MM.1S (cell line): ENCODE data around the gene ATP6V0B.

Source experiments
- DNase-seq: peaks from one replicate; pipeline ENCODE4 v3.0.0-alpha.2; 2015
- H2AFZ ChIP-seq: fragments of 300-600 bp; sonication (generic); 2 replicates; pipeline ENCODE4 v1.6.0; 2016; ENCODE audit warnings: antibody characterized with exemption, low read length
- H3F3A ChIP-seq: fragments of 300-600 bp; sonication (generic); 2 replicates; pipeline ENCODE4 v1.6.1; 2016; ENCODE audit warnings: mild to moderate bottlenecking, antibody characterized with exemption, low read length, moderate library complexity, mixed read lengths; ENCODE audit not compliant: insufficient read depth
- H3K27ac ChIP-seq: fragments of 300-600 bp; sonication (generic); 2 replicates; pipeline ENCODE4 v1.5.1; 2016; ENCODE audit warnings: mild to moderate bottlenecking, low read length
- H3K27me3 ChIP-seq: fragments of 300-600 bp; sonication (generic); replicated peaks from 2 replicates; pipeline ENCODE4 v1.6.0; 2016; ENCODE audit warnings: low read length; ENCODE audit not compliant: insufficient read depth
- H3K36me3 ChIP-seq: fragments of 300-600 bp; sonication (generic); replicated peaks from 2 replicates; pipeline ENCODE4 v1.6.1; 2016; ENCODE audit warnings: mild to moderate bottlenecking, low read length, mixed read lengths; ENCODE audit not compliant: insufficient read depth
- H3K4me1 ChIP-seq: fragments of 300-600 bp; sonication (generic); 2 replicates; pipeline ENCODE4 v1.6.1; 2016; ENCODE audit warnings: low read length, mixed read lengths
- H3K4me2 ChIP-seq: fragments of 300-600 bp; sonication (generic); 2 replicates; pipeline ENCODE4 v1.6.0; 2016; ENCODE audit warnings: low read depth, low read length
- H3K4me3 ChIP-seq: fragments of 300-600 bp; sonication (generic); 2 replicates; pipeline ENCODE4 v1.5.1; 2016; ENCODE audit warnings: low read length, mixed read lengths
- H3K79me2 ChIP-seq: fragments of 300-600 bp; sonication (generic); 2 replicates; pipeline ENCODE4 v1.6.1; 2016; ENCODE audit warnings: mixed run types, low read length, mixed read lengths
- H3K9ac ChIP-seq: fragments of 300-600 bp; sonication (generic); 2 replicates; pipeline ENCODE4 v1.6.1; 2016; ENCODE audit warnings: low read length, mixed read lengths
- H3K9me2 ChIP-seq: fragments of 300-600 bp; sonication (generic); replicated peaks from 2 replicates; pipeline ENCODE4 v1.6.1; 2016; ENCODE audit warnings: mild to moderate bottlenecking, low read length, mixed read lengths; ENCODE audit not compliant: insufficient read depth
- H3K9me3 ChIP-seq: fragments of 300-600 bp; sonication (generic); replicated peaks from 2 replicates; pipeline ENCODE4 v1.6.1; 2016; ENCODE audit warnings: mild to moderate bottlenecking, low read length, mixed read lengths; ENCODE audit not compliant: insufficient read depth
- H4K20me1 ChIP-seq: fragments of 300-600 bp; sonication (generic); 2 replicates; pipeline ENCODE4 v1.6.1; 2016; ENCODE audit warnings: mild to moderate bottlenecking, low read length, moderate library complexity, mixed read lengths; ENCODE audit not compliant: insufficient read depth
- EZH2 ChIP-seq: fragments of 300-600 bp; sonication (generic); optimal IDR thresholded peaks from 2 replicates; pipeline ENCODE3; 2017; ENCODE audit warnings: low read depth, mild to moderate bottlenecking, antibody characterized with exemption, low read length, mixed read lengths
- EZH2phosphoT487 ChIP-seq: fragments of 300-600 bp; sonication (generic); IDR thresholded peaks from 2 replicates; pipeline ENCODE4 v1.6.1; 2018; ENCODE audit warnings: antibody characterized with exemption, low read length
- TF ChIP-seq, protein P1 (sequence below): fragments of 300-600 bp; sonication (generic); IDR thresholded peaks from 2 replicates; pipeline ENCODE4 v1.5.1; 2016; ENCODE audit warnings: antibody characterized with exemption, low read length, mixed read lengths

The ATP6V0B gene

DNA sequence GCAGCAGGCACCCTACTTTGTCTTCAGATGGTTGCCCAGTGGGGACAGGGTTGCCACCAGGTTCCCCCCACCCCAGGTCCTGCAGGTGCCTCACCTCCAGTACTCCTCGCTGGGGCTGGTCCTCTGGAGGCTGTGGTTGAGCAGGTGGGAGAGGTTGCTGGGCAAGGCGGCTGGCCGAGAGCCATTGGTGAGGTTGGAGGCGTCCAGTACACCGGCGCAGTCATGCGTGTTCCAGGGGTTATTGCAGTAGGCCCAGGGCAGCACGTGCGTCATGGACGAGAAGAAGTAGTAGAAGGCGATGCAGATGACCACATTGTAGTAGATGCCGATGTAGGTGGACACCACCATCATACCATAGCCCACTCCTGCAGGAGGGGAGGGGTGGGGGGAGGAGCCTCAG lies 33.5 kb downstream of the ATP6V0B start:
- no peak for TF ChIP-seq EZH2
- TF ChIP-seq, protein P1, sequence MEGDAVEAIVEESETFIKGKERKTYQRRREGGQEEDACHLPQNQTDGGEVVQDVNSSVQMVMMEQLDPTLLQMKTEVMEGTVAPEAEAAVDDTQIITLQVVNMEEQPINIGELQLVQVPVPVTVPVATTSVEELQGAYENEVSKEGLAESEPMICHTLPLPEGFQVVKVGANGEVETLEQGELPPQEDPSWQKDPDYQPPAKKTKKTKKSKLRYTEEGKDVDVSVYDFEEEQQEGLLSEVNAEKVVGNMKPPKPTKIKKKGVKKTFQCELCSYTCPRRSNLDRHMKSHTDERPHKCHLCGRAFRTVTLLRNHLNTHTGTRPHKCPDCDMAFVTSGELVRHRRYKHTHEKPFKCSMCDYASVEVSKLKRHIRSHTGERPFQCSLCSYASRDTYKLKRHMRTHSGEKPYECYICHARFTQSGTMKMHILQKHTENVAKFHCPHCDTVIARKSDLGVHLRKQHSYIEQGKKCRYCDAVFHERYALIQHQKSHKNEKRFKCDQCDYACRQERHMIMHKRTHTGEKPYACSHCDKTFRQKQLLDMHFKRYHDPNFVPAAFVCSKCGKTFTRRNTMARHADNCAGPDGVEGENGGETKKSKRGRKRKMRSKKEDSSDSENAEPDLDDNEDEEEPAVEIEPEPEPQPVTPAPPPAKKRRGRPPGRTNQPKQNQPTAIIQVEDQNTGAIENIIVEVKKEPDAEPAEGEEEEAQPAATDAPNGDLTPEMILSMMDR, result no peak
- no peak for TF ChIP-seq EZH2phosphoT487
- Histone ChIP-seq H2AFZ (no peak overlapping the region), H3K4me1 (no peaks in the 10 kb centered on the region), H3K36me3 (no peaks in the 10 kb centered on the region), H3K27ac (no peak overlapping the region), H4K20me1 (no peaks in the 10 kb centered on the region), H3K27me3 (no peaks in the 10 kb centered on the region), H3K79me2 (no peaks in the 10 kb centered on the region), H3K9ac (no peak overlapping the region), H3K9me2 (no peaks in the 10 kb centered on the region), H3F3A (no peaks in the 10 kb centered on the region), H3K9me3 (no peaks in the 10 kb centered on the region), H3K4me3 (no peak overlapping the region), H3K4me2 (no peak overlapping the region)
- no peak for DNase-seq

DNA sequence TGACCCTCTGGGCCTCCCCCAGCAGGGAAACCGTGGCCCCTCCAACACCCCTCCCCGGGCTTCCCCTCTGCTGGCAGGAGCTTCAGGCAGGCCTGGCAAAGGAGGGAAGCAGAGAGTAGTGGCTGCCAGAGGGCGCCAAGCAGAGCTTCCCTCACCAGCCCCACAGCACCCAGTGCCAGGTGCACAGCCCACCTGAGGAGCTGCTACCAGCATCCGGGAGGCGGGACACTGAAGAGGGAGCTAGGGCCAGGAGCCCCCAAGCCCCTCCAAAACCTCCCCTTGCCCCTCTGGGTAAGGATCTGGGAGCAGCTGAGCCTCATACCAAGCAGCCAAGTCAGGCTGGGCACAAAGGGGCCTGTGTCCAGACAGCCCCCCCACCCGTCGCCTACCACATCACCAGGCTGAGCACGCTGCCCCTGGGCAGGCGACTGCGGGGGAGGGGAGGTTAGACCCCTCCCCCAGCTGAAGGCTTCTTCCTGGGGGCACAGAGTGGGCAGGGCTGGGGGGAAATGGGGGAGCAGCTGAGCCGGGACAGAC lies 36.2 kb downstream of the ATP6V0B start:
- Histone ChIP-seq H3K36me3 (no peaks in the 10 kb centered on the region), H4K20me1 (no peaks in the 10 kb centered on the region), H3F3A (no peaks in the 10 kb centered on the region), H3K27me3 (no peaks in the 10 kb centered on the region), H3K4me1 (no peaks in the 10 kb centered on the region), H3K9me3 (no peaks in the 10 kb centered on the region), H3K79me2 (no peaks in the 10 kb centered on the region), H3K4me2 (no peak overlapping the region), H3K9me2 (no peaks in the 10 kb centered on the region), H2AFZ (no peak overlapping the region), H3K27ac (no peak overlapping the region), H3K9ac (no peak overlapping the region), H3K4me3 (no peak overlapping the region)
- TF ChIP-seq, protein P1, result no peak
- no peak for TF ChIP-seq EZH2
- no peak for TF ChIP-seq EZH2phosphoT487
- DNase-seq, result no peak

DNA sequence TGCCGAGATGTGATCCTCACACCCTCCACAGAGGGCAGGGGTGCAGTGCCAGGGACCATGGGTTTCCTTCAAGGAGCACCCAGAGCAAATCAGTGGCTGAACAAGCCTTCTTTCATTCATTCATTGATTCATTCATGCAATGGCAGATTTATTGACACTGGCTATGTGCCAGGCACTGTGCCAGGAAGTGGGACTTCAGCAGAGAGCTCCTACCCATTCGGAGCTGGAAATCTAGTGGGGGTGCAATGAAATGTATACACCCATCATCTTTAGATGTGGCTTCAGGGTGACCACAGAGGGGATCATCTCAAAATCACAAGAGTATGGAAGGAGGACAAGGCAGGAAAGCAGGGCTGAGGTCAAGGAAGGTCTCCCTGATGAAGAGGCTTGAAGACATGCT lies 37.6 kb downstream of the ATP6V0B start:
- no peak for DNase-seq
- no peak overlapping the region for H3K4me3 ChIP-seq
- no peak overlapping the region for H2AFZ ChIP-seq
- no peak overlapping the region for H3K4me2 ChIP-seq
- no peaks in the 10 kb centered on the region for H3K4me1 ChIP-seq
- H3K27ac ChIP-seq, result no peak overlapping the region
- TF ChIP-seq EZH2phosphoT487, result no peak
- TF ChIP-seq, protein P1, result no peak
- no peaks in the 10 kb centered on the region for H3K9me2 ChIP-seq
- H3K79me2 ChIP-seq, result no peaks in the 10 kb centered on the region
- no peaks in the 10 kb centered on the region for H3K36me3 ChIP-seq
- H3F3A ChIP-seq, result no peaks in the 10 kb centered on the region
- no peaks in the 10 kb centered on the region for H4K20me1 ChIP-seq
- no peaks in the 10 kb centered on the region for H3K27me3 ChIP-seq
- no peaks in the 10 kb centered on the region for H3K9me3 ChIP-seq
- H3K9ac ChIP-seq, result no peak overlapping the region
